H1 (cell line): ENCODE results near the gene MVP. TPM values are rescaled to one million over a fixed set of nuclear protein-coding genes. Genes with fewer than 3 reads are reported as not detected.

Source experiments
- CHD2 ChIP-seq: IDR thresholded peaks from 2 replicates; pipeline ENCODE4 v1.6.1; 2012; ENCODE audit warnings: low read length, improper control_type of control experiment
- CHD7 ChIP-seq: fragments of 300-600 bp; sonication (generic); IDR thresholded peaks from 2 replicates; pipeline ENCODE4 v1.7.1; 2012; ENCODE audit warnings: low read length, moderate library complexity, mild to moderate bottlenecking, inconsistent platforms; ENCODE audit not compliant: insufficient replicate concordance
- GTF2F1 ChIP-seq: IDR thresholded peaks from 2 replicates; pipeline ENCODE4 v1.6.1; 2012; ENCODE audit warnings: low read depth, low read length, improper control_type of control experiment, borderline replicate concordance
- HDAC2 ChIP-seq, 2 experiments: fragments of 300-600 bp in 1 of 2; sonication (generic) in 1 of 2; IDR thresholded peaks; 2 replicates each; pipeline ENCODE4 v1.6.1; 2011 to 2012; ENCODE audit warnings: low read depth in 2 of 2, low read length in 2 of 2, mild to moderate bottlenecking in 2 of 2, moderate library complexity in 2 of 2, borderline replicate concordance in 1 of 2, inconsistent platforms in 1 of 2
- JUN ChIP-seq: IDR thresholded peaks from 2 replicates; pipeline ENCODE4 v1.6.1; 2011; ENCODE audit warnings: low read depth, mild to moderate bottlenecking, improper control_type of control experiment, low read length
- JUND ChIP-seq: IDR thresholded peaks from 2 replicates; pipeline ENCODE4 v1.6.1; 2011; ENCODE audit warnings: mild to moderate bottlenecking, improper control_type of control experiment, low read length
- POLR2A ChIP-seq, 2 experiments: IDR thresholded peaks; 1 replicate in 1 of 2; 2 replicates in 1 of 2; pipeline ENCODE4 v1.6.1; 2011; ENCODE audit warnings: low read depth in 2 of 2, low read length in 2 of 2, mild to moderate bottlenecking in 2 of 2; ENCODE audit errors: control extremely low read depth in 1 of 2
- SIX5 ChIP-seq: IDR thresholded peaks from 2 replicates; pipeline ENCODE4 v1.6.1; 2011; ENCODE audit warnings: mild to moderate bottlenecking, low read depth, low read length
- TAF1 ChIP-seq: IDR thresholded peaks from 2 replicates; pipeline ENCODE4 v1.6.1; 2011; ENCODE audit warnings: mild to moderate bottlenecking, low read depth, low read length
- polyA plus RNA-seq, 7 experiments: library from polyadenylated mRNA; depleted of rRNA in 3 of 7; stranded (reverse) in 5 of 7; unstranded in 2 of 7; fragments of >200 nt in 5 of 7; fragments of 200-250 nt in 2 of 7; gene quantifications; 1 replicate in 5 of 7; 2 replicates in 1 of 7; 4 replicates in 1 of 7; pipeline versions ENCODE4 v1.2.1 to v1.2.3, GENCODE V29; 2011 to 2013; ENCODE audit warnings: missing spikeins in 2 of 7, mixed read lengths in 2 of 7
- total RNA-seq: library from RNA; stranded (reverse); fragmentation: NEBNext Ultra II Directional; extraction: Animal tissue kit (Norgen Biotek cat#: 25700); gene quantifications from 2 replicates; pipeline ENCODE4 v1.2.1, GENCODE V29; 2021

MVP gene
- total and polyA plus RNA-seq, 2 of the 8 experiments (the other 6 are each of a cell fraction or from before 2014, with no cell fraction given): 1.9 TPM

DNA sequence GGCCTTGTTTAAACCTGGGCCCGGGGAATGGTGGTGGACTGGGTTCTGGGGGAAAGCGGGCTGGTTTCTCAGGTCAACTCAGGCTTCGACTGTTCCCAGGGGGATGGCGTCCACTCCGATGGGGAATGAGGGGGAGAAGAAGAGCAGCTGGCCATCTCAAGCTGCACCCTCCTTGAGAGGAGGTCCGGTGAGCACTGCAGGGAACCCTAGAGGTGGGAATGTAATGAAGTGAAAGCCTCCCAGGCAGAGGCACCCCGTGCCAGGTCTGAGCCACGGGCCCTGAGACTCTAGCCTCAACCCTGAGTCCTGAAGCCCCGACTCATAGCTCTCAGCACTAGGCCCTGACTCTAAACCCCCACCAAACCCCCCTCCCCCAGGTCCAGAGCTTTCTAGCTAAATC is 43.9 kb downstream of the MVP start (continued):
- TF ChIP-seq CHD7: no peak
- no peak for TF ChIP-seq HDAC2 (IDR thresholded peaks at IDR 0.05; ENCODE audit: borderline replicate concordance in 1 of 2, low read depth in 2 of 2, low read length in 2 of 2)
- TF ChIP-seq CHD2: no peak
- no peak for TF ChIP-seq TAF1
- no peak for TF ChIP-seq GTF2F1
- TF ChIP-seq JUN: no peak
- TF ChIP-seq JUND: no peak
- no peak for TF ChIP-seq SIX5
- no peak for TF ChIP-seq POLR2A (IDR thresholded peaks at IDR 0.05; ENCODE audit: control extremely low read depth in 1 of 2, low read depth in 2 of 2, low read length in 2 of 2)
